ENCODE data around the gene TBC1D14.

TBC1D14 gene

GRCh38 chr4:6965329-6965728, 55.7 kb downstream of the TBC1D14 start:
- H3K4me3 ChIP-seq (ENCODE audit: low read depth, low read length) = no peak overlapping the region
- no peak for DNase-seq
- no peak for TF ChIP-seq CTCF (IDR thresholded peaks at IDR 0.05; ENCODE audit: low read depth, low read length)
- no peak overlapping the region for H3K27ac ChIP-seq
- no peaks in the 10 kb centered on the region for H3K27me3 ChIP-seq (ENCODE audit: insufficient read depth, low read depth, severe bottlenecking)
- H3K36me3 ChIP-seq = peaks cover 14% of the 10 kb centered on the region
- no peaks in the 10 kb centered on the region for H3K9me3 ChIP-seq (ENCODE audit: severe bottlenecking)

GRCh38 chr4:6967846-6968340, 58.3 kb downstream of the TBC1D14 start:
- Histone ChIP-seq H3K4me3 (ENCODE audit: low read depth, low read length) (no peak overlapping the region), H3K27me3 (ENCODE audit: insufficient read depth, low read depth, severe bottlenecking) (no peaks in the 10 kb centered on the region), H3K27ac (no peak overlapping the region), H3K9me3 (ENCODE audit: severe bottlenecking) (no peaks in the 10 kb centered on the region), H3K36me3 (peaks cover 14% of the 10 kb centered on the region)
- no peak for TF ChIP-seq CTCF (IDR thresholded peaks at IDR 0.05; ENCODE audit: low read depth, low read length)
- no peak for DNase-seq

GRCh38 chr4:6968496-6968895, 58.9 kb downstream of the TBC1D14 start:
- H3K4me3 ChIP-seq (ENCODE audit: low read depth, low read length) = no peak overlapping the region
- TF ChIP-seq CTCF (IDR thresholded peaks at IDR 0.05; ENCODE audit: low read depth, low read length) = no peak
- no peaks in the 10 kb centered on the region for H3K27me3 ChIP-seq (ENCODE audit: insufficient read depth, low read depth, severe bottlenecking)
- H3K27ac ChIP-seq = no peak overlapping the region
- H3K36me3 ChIP-seq = peaks cover 14% of the 10 kb centered on the region
- no peak for DNase-seq
- H3K9me3 ChIP-seq (ENCODE audit: severe bottlenecking) = no peaks in the 10 kb centered on the region

- Histone ChIP-seq H3K36me3 (peaks cover 14% of the 10 kb centered on the region), H3K27me3 (ENCODE audit: insufficient read depth, low read depth, severe bottlenecking) (no peaks in the 10 kb centered on the region), H3K4me3 (ENCODE audit: low read depth, low read length) (no peak overlapping the region), H3K9me3 (ENCODE audit: severe bottlenecking) (no peaks in the 10 kb centered on the region), H3K27ac (peak overlapping the region; percentile 37)
- TF ChIP-seq CTCF (IDR thresholded peaks at IDR 0.05; ENCODE audit: low read depth, low read length) = no peak
- peak; percentile 46 for DNase-seq
Observed at GRCh38 chr4:6969826-6970800, 60.5 kb downstream of the TBC1D14 start.

GRCh38 chr4:6971536-6972374, 62.1 kb downstream of the TBC1D14 start:
- DNase-seq = no peak
- H3K9me3 ChIP-seq (ENCODE audit: severe bottlenecking) = no peaks in the 10 kb centered on the region
- H3K36me3 ChIP-seq = peaks cover 14% of the 10 kb centered on the region
- H3K27ac ChIP-seq = no peak overlapping the region
- H3K27me3 ChIP-seq (ENCODE audit: insufficient read depth, low read depth, severe bottlenecking) = no peaks in the 10 kb centered on the region
- no peak for TF ChIP-seq CTCF (IDR thresholded peaks at IDR 0.05; ENCODE audit: low read depth, low read length)
- H3K4me3 ChIP-seq (ENCODE audit: low read depth, low read length) = no peak overlapping the region
